ENCODE results near the gene NACC2. TPM values are rescaled to one million over a fixed set of nuclear protein-coding genes. Genes with fewer than 3 reads are reported as not detected.

Gene NACC2
- polyA plus RNA-seq, 6 donors from 2014 or later: 0.04 to 0.11 (median 0.06) TPM; not detected in 2

DNA sequence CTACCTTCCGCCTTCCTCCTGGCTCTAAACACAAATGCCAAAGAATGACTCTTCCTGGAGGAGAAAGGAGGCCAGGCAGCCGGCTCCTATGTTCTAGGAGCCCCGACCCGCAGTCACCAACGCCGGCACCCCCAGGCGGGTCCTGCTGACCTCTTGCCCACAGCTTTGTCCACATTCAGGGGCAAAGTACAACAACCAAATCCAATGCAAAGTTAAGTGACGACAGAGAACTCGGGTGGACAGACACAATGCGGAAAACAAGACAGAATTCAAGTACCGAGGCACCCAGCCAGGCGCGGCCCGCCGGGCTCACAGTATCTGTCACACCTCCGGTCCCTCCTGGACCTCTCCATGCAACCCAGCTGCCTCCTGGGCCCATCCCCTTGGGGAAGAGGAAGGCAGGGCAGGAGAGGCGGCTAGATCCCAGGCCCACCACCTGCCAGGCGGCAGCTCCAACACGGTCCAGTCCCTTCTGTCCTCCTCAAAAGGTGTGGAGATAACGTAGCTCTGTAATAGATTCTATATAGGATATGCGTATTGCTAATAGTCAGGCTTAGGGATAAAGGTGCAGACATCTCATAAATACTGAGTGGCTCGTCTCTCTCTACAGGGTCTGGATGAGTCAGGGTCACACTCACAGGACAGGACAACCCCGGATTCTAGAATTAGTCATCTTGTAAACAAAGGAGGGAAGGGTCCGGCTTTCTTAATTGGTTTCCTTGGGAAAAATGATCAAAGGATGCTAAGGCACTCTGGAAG is 87.0 kb downstream of the NACC2 start:
- Mint-ChIP-seq H3K27me3 (peaks cover 0 to 11% (median 0%) of the 10 kb centered on the region in 3 donors), H3K9me3 (no peaks in the 10 kb centered on the region), H3K36me3 (no peaks in the 10 kb centered on the region), H3K4me3 (no peak overlapping the region), H3K4me1 (peaks cover 0 to 3% (median 0%) of the 10 kb centered on the region in 3 donors), H3K27ac (no peak overlapping the region)
- no peak for ATAC-seq (ENCODE audit: low read depth in 2 of 2)
- no peak for DNase-seq

DNA sequence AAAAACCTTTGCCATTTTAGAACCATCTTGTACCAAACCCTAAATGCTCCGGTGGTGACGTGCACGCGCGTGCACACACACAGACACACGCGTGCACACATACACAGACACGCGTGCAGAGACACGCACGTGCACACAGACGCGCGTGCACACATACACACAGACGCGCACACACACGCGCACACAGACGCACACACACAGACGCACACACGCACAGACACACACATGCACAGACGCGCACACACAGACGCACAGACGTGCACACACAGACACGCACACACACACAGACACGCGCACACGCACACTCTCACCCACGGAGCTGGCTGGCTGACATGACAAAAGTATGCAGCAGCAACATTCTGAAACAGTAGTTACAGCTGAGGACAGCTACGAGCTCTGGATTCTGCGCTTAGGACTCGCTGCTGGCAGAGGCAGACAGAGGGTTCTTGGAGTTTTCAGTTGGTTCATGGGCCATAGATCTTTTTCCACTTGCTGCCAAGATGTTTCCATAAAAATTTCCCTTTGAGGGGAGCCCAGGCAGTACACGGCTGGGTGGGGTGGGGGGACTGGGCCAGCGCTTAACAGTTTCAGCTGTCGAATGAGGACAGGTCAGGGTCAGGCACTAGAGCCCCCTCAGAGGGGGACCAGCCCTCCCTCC is 87.7 kb downstream of the NACC2 start:
- DNase-seq (no peak), ATAC-seq (ENCODE audit: low read depth in 2 of 2) (no peak)
- Mint-ChIP-seq H3K36me3 (no peaks in the 10 kb centered on the region), H3K27me3 (peaks cover 0 to 11% (median 0%) of the 10 kb centered on the region in 3 donors), H3K4me1 (peaks cover 0 to 3% (median 0%) of the 10 kb centered on the region in 3 donors), H3K4me3 (no peak overlapping the region), H3K27ac (peak overlapping the region in 2 of 6 donors; percentile 26 to 57), H3K9me3 (no peaks in the 10 kb centered on the region)

DNA sequence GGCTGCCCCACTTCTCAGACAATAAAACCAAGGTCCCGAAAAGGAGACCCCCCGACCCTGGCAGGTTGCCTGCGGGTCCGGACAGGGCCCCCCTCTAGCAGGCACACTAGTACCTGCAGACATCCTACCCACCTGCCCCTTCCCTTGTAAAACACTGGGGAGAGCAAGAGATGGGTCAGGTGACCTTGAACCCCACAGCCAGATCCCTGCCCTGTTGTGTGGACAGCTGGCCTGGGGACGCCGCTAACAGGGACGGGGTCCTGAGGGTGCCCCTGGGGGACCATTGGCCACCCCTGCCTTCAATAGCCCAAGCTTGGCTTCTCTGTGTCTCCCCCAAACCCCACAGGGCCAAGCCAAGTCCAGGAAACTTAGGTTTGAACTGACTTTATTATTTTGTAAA is 88.9 kb downstream of the NACC2 start:
- ATAC-seq (ENCODE audit: low read depth in 2 of 2) (no peak), DNase-seq (no peak)
- Mint-ChIP-seq H3K4me1 (peaks cover 0 to 3% (median 0%) of the 10 kb centered on the region in 3 donors), H3K27ac (no peak overlapping the region), H3K9me3 (no peaks in the 10 kb centered on the region), H3K27me3 (peaks cover 0 to 11% (median 0%) of the 10 kb centered on the region in 3 donors), H3K36me3 (no peaks in the 10 kb centered on the region), H3K4me3 (no peak overlapping the region)

DNA sequence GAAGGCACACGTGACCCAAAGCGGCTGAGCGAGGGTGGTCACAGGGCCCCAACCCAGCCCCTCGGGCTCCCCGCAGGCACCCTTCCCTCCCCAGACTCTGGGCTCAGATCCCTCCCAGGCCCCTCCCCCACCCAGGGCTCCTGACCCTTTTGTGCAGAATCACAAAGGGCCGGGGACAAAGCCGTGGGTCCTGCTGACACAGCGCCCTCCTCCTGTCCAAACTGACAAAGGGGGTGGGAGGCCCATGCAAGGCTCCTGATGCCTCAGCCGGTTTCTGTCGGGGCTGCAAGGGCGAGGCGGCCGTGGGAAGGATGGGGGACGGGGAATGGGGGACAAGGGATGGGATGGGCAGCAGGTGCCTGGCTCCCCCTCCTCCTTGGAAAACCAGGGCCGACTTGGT is 90.4 kb downstream of the NACC2 start:
- no peak for DNase-seq
- Mint-ChIP-seq H3K36me3 (no peaks in the 10 kb centered on the region), H3K27me3 (peaks cover 0 to 11% (median 0%) of the 10 kb centered on the region in 3 donors), H3K4me3 (no peak overlapping the region), H3K4me1 (peaks cover 0 to 3% (median 0%) of the 10 kb centered on the region in 3 donors), H3K9me3 (no peaks in the 10 kb centered on the region), H3K27ac (no peak overlapping the region)
- ATAC-seq (ENCODE audit: low read depth in 2 of 2): no peak

DNA sequence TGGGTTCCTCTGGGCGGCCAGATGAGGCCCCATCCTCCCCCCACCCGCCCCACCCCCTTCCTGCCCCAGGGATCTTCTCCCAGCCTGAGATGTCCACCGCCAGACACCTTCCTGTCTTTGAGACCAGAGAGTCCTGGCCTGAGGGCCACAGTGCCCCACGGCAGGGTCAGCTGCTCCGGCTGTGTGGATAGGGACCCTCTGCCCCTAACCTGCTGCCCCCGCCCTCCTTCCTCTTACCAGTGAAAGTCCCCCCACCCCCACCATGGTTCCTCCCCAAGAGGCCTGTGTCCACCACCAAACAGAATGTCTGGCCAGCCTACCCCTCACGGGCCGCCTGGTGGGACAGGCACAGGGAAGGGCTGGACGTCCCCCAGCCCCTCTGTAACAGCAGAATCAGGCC is 90.9 kb downstream of the NACC2 start:
- Mint-ChIP-seq H3K36me3 (no peaks in the 10 kb centered on the region), H3K27ac (no peak overlapping the region), H3K4me3 (no peak overlapping the region), H3K4me1 (peaks cover 0 to 3% (median 0%) of the 10 kb centered on the region in 3 donors), H3K27me3 (peaks cover 0 to 11% (median 0%) of the 10 kb centered on the region in 3 donors), H3K9me3 (no peaks in the 10 kb centered on the region)
- DNase-seq (no peak), ATAC-seq (ENCODE audit: low read depth in 2 of 2) (no peak)

DNA sequence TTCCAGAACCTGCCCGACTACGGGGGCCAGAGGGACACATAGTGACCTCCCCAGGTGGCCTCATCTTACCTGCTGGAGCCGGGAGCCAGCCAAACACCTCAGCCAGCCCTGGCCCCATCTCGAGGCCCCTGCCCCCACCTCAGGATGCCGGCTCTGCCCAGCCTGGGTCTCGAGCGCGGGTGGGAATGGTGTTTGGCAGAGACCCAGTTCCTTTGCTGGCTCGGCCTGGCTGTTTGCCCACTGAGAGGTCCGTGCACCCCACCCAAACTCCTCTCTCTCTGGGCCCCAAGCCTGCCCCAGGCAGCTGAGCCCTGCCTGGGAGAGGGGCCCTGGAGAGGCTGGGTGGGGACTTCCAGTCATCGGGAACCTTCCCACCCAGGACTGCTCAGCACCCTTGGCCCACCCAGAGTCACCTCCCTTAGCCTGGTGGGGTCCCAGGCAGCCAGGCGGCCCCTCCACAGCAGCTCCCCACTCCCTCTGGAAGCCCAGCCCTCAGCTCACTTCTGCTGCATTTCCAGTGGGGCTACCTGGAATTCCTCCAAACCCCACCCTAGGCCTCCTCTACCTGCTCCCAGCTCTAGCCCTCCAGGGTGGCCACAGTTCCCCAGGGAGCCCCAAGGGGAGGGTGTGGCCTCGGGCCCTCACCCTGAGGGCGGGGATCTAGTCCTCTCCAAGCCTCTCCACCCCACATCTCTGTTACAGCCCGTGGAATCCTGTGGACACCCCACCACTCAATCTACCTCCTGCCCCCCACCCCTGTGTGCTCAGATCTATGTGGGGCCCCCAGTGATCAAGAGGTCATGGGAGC is 91.5 kb downstream of the NACC2 start:
- Mint-ChIP-seq H3K27ac (peak overlapping the region in 1 of 6 donors; percentile 74), H3K36me3 (no peaks in the 10 kb centered on the region), H3K4me1 (peaks cover 0 to 3% (median 0%) of the 10 kb centered on the region in 3 donors), H3K4me3 (no peak overlapping the region), H3K27me3 (peaks cover 0 to 11% (median 0%) of the 10 kb centered on the region in 3 donors), H3K9me3 (no peaks in the 10 kb centered on the region)
- DNase-seq (no peak), ATAC-seq (ENCODE audit: low read depth in 2 of 2) (no peak)

DNA sequence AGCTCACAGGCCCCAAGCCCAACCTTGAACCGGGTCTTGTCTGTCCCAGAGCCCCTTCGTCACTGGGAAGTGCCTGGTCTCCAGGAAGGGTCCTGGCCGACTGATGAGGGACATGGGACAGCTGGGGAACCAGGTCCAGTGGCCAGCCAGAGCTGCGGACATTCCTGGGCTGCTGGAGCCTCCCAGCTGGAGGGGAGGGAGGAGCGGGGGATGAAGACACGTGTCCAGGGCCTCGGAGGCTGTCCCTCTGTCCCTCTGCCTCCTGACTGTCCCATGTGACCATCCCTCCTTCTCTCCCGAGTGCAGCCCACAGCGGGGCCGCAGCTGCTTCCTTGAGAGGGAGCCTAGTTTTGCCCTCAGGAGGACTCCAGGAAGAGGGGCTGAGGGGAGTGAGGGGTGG is 92.2 kb downstream of the NACC2 start:
- H3K4me3 Mint-ChIP-seq: no peak overlapping the region
- H3K36me3 Mint-ChIP-seq: no peaks in the 10 kb centered on the region

DNA sequence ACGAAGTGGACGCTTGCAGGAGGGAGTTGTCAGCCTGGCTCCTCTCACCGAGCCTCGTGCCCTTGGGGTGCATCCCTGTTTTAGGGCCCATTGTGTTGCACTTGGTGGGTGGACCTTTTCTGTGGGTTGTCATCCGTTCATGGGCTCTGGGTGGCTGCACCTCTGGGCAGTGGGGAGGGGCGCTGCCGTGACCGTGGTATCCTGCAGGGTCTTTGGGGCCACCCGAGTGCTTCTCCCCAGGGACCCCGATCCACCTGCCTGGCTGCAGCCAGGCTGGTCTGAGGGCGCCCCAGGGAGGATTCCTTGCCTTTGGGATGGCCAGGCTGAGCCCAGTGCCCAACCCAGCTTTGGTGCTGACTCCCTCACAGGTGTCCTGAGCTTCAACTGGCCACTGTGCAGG is 92.9 kb downstream of the NACC2 start:
- peaks cover 0 to 3% (median 0%) of the 10 kb centered on the region in 3 donors for H3K4me1 Mint-ChIP-seq
- ATAC-seq (ENCODE audit: low read depth in 2 of 2): no peak
- H3K27ac Mint-ChIP-seq: no peak overlapping the region
- H3K4me3 Mint-ChIP-seq: peak overlapping the region in 1 of 8 donors; percentile 2
- H3K27me3 Mint-ChIP-seq: peaks cover 0 to 11% (median 0%) of the 10 kb centered on the region in 3 donors
- H3K9me3 Mint-ChIP-seq: no peaks in the 10 kb centered on the region
- H3K36me3 Mint-ChIP-seq: no peaks in the 10 kb centered on the region
- DNase-seq: no peak

More for the DNA sequence above, 92.2 kb downstream of the NACC2 start:
- DNase-seq: no peak
- Mint-ChIP-seq H3K27ac (no peak overlapping the region), H3K4me1 (peaks cover 0 to 3% (median 0%) of the 10 kb centered on the region in 3 donors), H3K9me3 (no peaks in the 10 kb centered on the region), H3K27me3 (peaks cover 0 to 8% (median 0%) of the 10 kb centered on the region in 3 donors)
- ATAC-seq (ENCODE audit: low read depth in 2 of 2): no peak

DNA sequence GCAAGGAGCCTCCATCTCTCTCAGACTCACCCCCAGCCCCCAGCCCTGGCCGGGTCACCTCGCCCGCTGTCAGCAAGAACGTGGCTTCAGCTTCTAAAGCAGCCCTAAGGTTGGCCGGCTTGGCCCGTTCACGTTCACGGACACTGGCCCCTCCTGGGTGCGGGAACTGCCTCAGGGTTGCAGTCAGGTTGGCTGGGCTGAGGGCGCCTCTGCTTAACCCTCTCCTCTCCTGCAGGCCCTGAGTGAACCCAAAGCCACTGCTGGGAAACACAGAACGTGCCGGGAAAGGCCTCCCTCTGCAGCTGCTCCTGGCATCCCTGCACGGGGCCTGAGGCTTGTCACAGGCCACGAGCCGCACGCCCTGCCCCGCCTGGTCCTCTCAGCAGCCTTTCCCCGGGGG is 93.9 kb downstream of the NACC2 start:
- Mint-ChIP-seq H3K4me3 (no peak overlapping the region), H3K27ac (no peak overlapping the region), H3K36me3 (no peaks in the 10 kb centered on the region), H3K27me3 (peaks cover 0 to 12% (median 0%) of the 10 kb centered on the region in 3 donors), H3K4me1 (peaks cover 0 to 3% (median 0%) of the 10 kb centered on the region in 3 donors), H3K9me3 (no peaks in the 10 kb centered on the region)
- DNase-seq (no peak), ATAC-seq (ENCODE audit: low read depth in 2 of 2) (no peak)

DNA sequence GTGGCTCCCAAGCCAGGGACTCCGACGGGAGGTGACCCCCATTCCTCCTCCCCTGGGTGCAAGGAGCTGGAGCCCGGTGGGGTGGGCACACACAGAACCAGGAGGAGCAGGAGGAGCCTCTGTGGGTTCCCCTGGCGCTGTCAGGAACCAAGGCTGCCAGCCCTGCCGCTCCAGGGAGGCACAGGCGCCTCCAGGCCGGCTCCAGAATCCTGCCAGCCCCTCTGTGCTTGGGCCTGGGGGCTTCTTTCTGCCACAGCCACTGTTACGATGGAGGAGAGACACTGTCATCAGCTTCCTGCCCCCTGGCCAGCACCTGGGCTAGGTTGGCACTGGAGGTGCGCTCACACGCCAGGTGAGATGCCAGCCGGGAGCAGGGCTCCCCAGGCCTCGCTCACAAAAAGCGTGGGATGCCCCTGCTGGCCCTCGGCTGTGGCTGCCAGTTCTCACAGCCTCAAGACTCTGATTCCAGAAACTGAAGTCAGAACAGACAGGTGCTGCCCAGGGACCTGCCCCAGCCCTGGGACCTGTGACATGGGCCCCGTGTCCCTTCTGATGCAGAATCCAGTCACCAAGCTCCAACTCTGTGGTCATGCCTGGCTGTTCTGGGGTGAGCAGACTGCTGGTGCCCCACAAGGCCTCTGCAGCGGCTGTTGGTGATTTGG is 96.5 kb downstream of the NACC2 start:
- no peaks in the 10 kb centered on the region for H3K9me3 Mint-ChIP-seq
- H3K4me1 Mint-ChIP-seq: no peaks in the 10 kb centered on the region
- DNase-seq (no peak), ATAC-seq (ENCODE audit: low read depth in 2 of 2) (no peak)
- H3K36me3 Mint-ChIP-seq: no peaks in the 10 kb centered on the region
- H3K4me3 Mint-ChIP-seq: no peak overlapping the region
- H3K27ac Mint-ChIP-seq: no peak overlapping the region
- peaks cover 0 to 10% (median 0%) of the 10 kb centered on the region in 3 donors for H3K27me3 Mint-ChIP-seq

DNA sequence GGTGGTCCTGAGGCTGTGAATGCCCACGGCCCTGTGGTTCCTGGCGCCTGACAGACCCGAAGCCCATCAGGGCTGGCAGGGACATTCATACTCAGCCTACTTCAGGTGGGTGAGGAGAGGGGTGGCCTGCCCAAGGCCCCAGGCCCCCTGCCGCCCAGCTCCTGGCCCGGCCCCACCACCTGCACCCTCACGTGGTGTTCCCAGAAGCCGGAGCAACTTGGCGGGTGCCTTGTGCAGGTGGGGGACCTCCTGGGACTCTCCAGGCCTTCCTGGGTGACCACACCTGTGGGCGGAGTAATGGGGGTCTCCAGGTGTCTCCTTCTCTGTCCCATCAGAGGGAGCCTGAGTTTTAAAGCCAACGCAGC is 97.1 kb downstream of the NACC2 start:
- Mint-ChIP-seq H3K36me3 (no peaks in the 10 kb centered on the region), H3K4me3 (no peak overlapping the region)

DNA sequence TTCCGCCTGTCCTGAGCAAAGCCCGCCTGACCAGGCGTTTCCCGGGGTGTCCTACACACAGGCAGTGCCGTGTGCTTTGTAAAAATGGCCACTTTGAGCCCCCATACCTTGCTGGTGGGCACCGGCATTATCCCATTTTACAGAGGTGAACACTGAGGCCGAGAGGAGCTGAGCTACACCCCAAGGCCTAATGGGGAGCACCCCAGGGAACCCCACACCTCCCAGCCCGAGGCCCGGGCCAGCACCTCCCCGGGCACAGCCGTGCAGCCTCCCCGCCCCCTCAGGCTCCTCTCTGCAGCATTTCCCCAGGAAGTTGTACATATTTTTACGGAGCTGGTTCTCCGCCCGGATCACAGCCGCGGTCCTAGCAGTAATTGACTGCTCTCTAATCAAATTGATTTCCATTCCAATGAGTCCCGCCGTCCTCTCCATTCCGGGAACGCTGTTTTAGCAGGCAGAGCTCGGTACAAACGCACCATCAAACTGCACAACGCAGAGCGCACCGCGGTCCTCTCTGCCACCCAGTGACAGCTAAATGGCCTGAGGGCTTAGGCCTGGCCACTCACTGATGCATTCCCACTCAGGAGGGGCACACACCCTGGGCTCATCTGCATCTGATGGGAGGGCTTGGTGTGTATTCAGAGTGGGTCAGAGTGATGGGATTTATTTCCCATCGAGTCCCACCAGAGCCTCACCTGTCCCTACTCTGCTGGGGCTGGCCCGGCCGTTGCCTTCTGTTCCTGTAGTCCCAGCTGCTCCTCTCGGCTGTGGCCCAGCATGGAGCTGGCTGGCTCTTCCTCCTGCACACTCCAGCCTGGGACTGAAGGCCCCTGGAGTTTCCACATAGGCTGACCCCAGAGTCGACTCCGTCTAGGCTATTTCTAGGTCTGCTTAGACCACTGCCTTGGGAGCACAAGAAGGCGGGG is 97.7 kb downstream of the NACC2 start:
- H3K27ac Mint-ChIP-seq: no peak overlapping the region
- DNase-seq: no peak
- peaks cover 0 to 6% (median 3%) of the 10 kb centered on the region in 3 donors for H3K4me1 Mint-ChIP-seq
- no peak for ATAC-seq (ENCODE audit: low read depth in 2 of 2)
- H3K36me3 Mint-ChIP-seq: no peaks in the 10 kb centered on the region
- H3K27me3 Mint-ChIP-seq: peaks cover 0 to 10% (median 0%) of the 10 kb centered on the region in 3 donors
- H3K9me3 Mint-ChIP-seq: no peaks in the 10 kb centered on the region
- H3K4me3 Mint-ChIP-seq: peak overlapping the region in 1 of 8 donors; percentile 35

More for the DNA sequence above, 97.1 kb downstream of the NACC2 start:
- H3K4me1 Mint-ChIP-seq: no peaks in the 10 kb centered on the region
- H3K9me3 Mint-ChIP-seq: no peaks in the 10 kb centered on the region
- H3K27me3 Mint-ChIP-seq: peaks cover 0 to 10% (median 0%) of the 10 kb centered on the region in 3 donors
- no peak for DNase-seq
- H3K27ac Mint-ChIP-seq: no peak overlapping the region
- no peak for ATAC-seq (ENCODE audit: low read depth in 2 of 2)
